ENCODE measurements around the gene COX18. TPM values are rescaled to one million over a fixed set of nuclear protein-coding genes. Genes with fewer than 3 reads are reported as not detected.

The COX18 gene
- total RNA-seq = 10 to 100 TPM in 1 of 3 donors, 1 to 10 TPM in 2; 9.6 to 10.3 (median 9.7) TPM
- 17.4 TPM for total RNA-seq (2013)

GRCh38 chr4:73069338-73070073, at the start of gene COX18:
Gene COX18, minus strand, starts transcription at chr4:73069716. Its CDS starts 67 bp downstream, at chr4:73069649.
- peak; percentile 97 to 99 for DNase-seq
- intact Hi-C loops (cut with micrococcal nuclease) = loop anchor here (1.0 to 2.0 kb wide), 2 partner anchors 15 to 190 kb away; no protein-coding TSS in a partner anchor
- Mint-ChIP-seq H3K27me3 (ENCODE audit: low read depth in 2 of 2) (no peaks in the 10 kb centered on the region), H3K4me3 (peak within 1 kb of the TSS; percentile 97), H3K4me1 (peaks cover 32 to 36% of the 10 kb centered on the region in 2 donors), H3K9me3 (no peaks in the 10 kb centered on the region), H3K36me3 (no peaks in the 10 kb centered on the region), H3K27ac (peak within 1 kb of the TSS; percentile 97 to 99)
- peak within 1 kb of the TSS; percentile 98 for H3K27ac ChIP-seq (ENCODE audit: low read length)
- TF ChIP-seq CTCF (IDR thresholded peaks at IDR 0.05) = no peak
- no peaks in the 10 kb centered on the region for H3K9me3 ChIP-seq (ENCODE audit: control insufficient read depth, insufficient read depth, low read length)
- WGBS (ENCODE audit: insufficient coverage) = under 1% methylated on average over 59 of the region's 62 CpGs
- H3K4me3 ChIP-seq (ENCODE audit: low read length) = peak within 1 kb of the TSS; percentile 89
- peak; percentile 77 to 93 (median 81) for ATAC-seq
- H3K4me1 ChIP-seq (ENCODE audit: control insufficient read depth, insufficient read depth, low read length) = peaks cover 9% of the 10 kb centered on the region
- H3K27me3 ChIP-seq (ENCODE audit: control insufficient read depth, insufficient read depth, low read length) = no peaks in the 10 kb centered on the region
- H3K36me3 ChIP-seq (ENCODE audit: control insufficient read depth, insufficient read depth, low read length) = peaks cover 10% of the 10 kb centered on the region

- WGBS (ENCODE audit: insufficient coverage) = 92% methylated on average over 4 of the region's 4 CpGs
- Mint-ChIP-seq H3K4me3 (no peak overlapping the region), H3K36me3 (peaks cover 7% of the 10 kb centered on the region), H3K27ac (no peak overlapping the region), H3K27me3 (ENCODE audit: low read depth in 2 of 2) (no peaks in the 10 kb centered on the region), H3K4me1 (no peaks in the 10 kb centered on the region), H3K9me3 (no peaks in the 10 kb centered on the region)
- ATAC-seq (no peak), DNase-seq (no peak)
- Histone ChIP-seq H3K9me3 (ENCODE audit: control insufficient read depth, insufficient read depth, low read length) (no peaks in the 10 kb centered on the region), H3K36me3 (ENCODE audit: control insufficient read depth, insufficient read depth, low read length) (peaks cover 43% of the 10 kb centered on the region), H3K4me3 (ENCODE audit: low read length) (no peak overlapping the region), H3K27ac (ENCODE audit: low read length) (no peak overlapping the region), H3K27me3 (ENCODE audit: control insufficient read depth, insufficient read depth, low read length) (no peaks in the 10 kb centered on the region), H3K4me1 (ENCODE audit: control insufficient read depth, insufficient read depth, low read length) (no peaks in the 10 kb centered on the region)
- intact Hi-C loops (cut with micrococcal nuclease) = no loop called here
- TF ChIP-seq CTCF (IDR thresholded peaks at IDR 0.05) = no peak
These were observed 40.0 kb upstream of the COX18 start for GRCh38 chr4:73109493-73109892.

- Mint-ChIP-seq H3K9me3 (no peaks in the 10 kb centered on the region), H3K36me3 (peaks cover 14% of the 10 kb centered on the region), H3K4me1 (peaks cover 0 to 4% of the 10 kb centered on the region in 2 donors), H3K4me3 (no peak overlapping the region), H3K27me3 (ENCODE audit: low read depth in 2 of 2) (no peaks in the 10 kb centered on the region), H3K27ac (peak overlapping the region in 1 of 2 donors; percentile 32)
- 100% methylated on average over 3 of the region's 5 CpGs for WGBS (ENCODE audit: insufficient coverage)
- no peaks in the 10 kb centered on the region for H3K27me3 ChIP-seq (ENCODE audit: control insufficient read depth, insufficient read depth, low read length)
- no peak overlapping the region for H3K27ac ChIP-seq (ENCODE audit: low read length)
- TF ChIP-seq CTCF (IDR thresholded peaks at IDR 0.05) = no peak
- ATAC-seq (no peak), DNase-seq (no peak)
- H3K9me3 ChIP-seq (ENCODE audit: control insufficient read depth, insufficient read depth, low read length) = no peaks in the 10 kb centered on the region
- peaks cover 42% of the 10 kb centered on the region for H3K36me3 ChIP-seq (ENCODE audit: control insufficient read depth, insufficient read depth, low read length)
- intact Hi-C loops (cut with micrococcal nuclease) = no loop called here
- H3K4me3 ChIP-seq (ENCODE audit: low read length) = no peak overlapping the region
- no peaks in the 10 kb centered on the region for H3K4me1 ChIP-seq (ENCODE audit: control insufficient read depth, insufficient read depth, low read length)
These were observed 35.2 kb upstream of the COX18 start for GRCh38 chr4:73104695-73105094.

Data from natural killer cell (primary cell).